T follicular helper cell (primary cell): ENCODE measurements around the gene PACSIN2.
"Not testable (repeated sequence)": the region's sequence is repeated elsewhere in the genome, so short reads cannot be mapped to it uniquely, and the experiment has no call there.

Experiments
- DNase-seq: peaks from one replicate; pipeline ENCODE4 v3.0.0-alpha.2; 2020; ENCODE audit warnings: low read depth

The PACSIN2 gene

DNA sequence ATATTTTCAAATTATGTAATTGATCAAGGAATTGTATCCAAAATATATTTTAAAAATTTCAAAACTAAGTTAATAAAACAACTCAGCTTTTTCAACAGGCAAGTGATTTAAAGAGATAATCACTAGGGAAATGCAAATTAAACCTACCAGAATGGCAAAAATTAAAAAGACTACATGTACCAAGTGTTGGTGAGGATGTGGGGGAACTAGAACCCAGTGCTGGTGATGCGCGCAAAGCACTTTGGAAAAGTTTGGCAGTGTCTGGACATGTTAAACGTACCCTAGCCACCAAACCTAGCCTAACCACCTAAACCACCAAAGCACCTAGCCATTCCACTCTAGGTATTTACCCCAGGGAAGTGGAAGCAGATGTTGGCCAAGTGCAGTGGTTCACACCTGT lies 22.9 kb downstream of the PACSIN2 start:
- no peak for DNase-seq

DNA sequence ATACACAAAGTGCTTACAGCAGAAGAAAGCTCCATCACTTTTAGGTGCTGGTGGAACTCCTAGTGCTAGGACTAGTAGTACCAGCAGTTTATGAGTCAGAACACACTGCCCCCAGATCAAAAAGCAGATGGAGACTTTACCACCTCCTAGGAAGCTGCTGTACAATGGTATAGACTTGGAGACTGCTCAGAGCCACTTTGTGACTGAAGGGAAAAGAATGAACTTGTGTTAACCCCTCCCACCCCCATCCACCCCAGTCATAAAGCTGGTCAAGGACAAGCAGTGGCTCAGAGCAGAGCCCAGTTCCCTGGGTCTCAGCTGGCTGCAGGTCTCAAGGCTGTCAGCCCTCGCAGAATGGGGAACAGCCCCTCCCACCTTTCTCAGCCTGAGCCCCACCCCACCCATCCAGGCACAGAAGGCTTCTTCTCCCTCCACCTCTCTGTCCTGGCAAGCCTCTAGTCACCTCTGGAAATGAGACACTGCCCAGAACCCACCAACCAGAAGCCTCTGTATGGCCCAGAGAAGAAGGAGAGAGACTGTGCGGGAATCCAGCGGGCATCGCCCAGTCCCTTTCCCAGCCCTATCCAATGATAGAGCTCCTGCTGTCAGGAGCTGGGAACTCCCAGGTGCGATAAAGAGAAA lies 23.8 kb downstream of the PACSIN2 start:
- DNase-seq = no peak

DNA sequence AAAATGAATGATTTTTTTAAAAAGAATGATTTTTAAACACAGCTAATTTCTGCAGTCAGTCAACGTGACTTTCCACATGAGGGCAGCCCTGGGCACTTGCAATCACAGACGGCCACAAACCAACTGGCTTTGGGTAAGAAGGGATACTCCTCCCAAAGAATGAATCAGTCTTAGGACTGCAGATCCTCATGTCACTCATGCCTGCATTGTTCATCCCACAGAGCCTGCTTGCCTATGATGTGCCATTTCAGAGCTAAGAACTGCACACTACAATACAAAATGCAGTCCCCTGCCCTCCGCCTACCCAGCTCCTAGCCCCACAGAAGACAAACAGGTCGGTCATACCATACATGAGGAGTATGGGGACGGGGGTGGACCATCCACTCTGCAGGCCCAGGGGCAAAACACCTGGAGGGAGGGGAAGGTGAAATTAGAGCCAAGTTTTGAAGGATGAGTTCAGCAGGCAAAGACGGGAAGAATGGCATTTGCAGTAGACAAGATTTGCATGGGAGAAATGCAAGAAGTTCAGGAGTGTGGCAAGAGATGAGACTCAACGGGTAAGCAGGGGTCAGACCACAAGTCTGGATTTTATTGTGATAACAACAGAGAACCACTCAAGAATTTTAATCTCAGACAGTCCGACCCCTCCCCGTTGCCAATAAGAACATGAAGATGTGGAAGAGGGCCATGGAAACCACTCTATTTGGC lies 24.7 kb downstream of the PACSIN2 start:
- DNase-seq = no peak

DNA sequence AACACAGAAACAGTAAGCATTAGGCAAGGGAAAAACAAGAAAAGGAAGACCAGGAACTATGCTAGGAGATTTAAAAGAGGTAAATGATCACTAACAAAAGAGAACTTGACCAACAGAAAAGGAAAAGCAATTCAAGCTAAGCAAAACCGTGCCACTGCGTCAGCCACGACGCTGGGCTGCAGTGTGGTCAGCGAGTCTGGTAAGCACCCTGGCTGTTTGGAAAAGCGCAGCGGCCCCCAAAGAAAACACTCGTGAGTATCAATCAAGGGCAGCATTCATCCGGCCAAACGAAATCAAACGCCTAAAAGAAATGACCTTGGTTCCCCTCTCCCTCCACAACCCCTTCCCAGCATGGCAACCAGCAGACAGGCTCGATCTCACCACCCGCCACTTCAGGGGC lies 28.8 kb downstream of the PACSIN2 start:
- DNase-seq = no peak

DNA sequence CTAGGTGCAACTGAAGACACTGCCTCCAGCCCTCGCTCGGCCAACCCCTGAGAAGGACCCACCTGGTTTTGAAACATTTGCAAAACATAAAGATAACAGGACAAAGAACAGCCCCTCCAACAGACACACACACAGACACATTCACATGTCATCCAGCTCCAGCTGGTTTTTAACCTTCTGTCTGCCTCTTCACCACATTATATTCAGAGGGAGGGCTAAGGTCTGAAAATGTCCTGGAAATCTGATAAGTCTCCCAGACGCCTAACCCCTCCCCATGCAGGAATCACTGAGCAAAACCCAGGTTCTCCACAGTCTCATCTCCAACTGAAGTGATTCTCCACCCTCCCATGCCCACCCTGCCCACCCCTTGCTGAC lies 29.4 kb downstream of the PACSIN2 start:
- DNase-seq = no peak

DNA sequence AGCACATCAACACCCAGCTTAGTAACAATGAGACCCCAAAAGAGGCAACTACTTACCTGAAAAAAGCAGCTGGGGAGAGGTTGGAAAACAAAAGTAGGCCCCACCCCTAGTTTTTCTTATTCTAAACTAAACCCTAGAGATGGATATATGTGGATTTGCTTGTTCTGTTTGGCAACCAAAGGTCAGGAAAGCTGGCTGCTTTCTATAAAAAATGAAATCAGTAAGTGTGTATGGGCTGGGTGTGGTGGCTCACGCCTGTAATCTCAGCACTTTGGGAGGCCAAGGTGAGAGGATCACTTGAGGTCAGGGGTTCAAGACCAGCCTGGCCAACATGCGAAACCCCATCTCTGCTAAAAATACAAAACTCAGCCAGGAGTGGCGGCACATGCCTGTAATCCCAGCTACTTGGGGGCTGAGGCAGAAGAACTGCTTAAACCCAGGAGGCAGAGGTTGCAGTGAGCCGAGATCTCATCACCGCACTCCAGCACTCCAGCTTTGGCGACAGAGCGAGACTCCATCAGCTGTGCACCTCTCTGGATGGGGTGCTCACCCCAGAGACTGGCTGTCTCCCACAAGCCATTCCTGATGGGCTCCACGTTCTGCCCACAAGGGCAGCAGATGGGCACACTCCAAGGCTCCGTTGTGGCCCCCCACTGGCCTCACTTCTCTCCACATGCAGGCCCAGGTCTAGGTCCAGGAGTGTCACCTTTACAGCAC lies 30.0 kb downstream of the PACSIN2 start:
- DNase-seq = no peak

DNA sequence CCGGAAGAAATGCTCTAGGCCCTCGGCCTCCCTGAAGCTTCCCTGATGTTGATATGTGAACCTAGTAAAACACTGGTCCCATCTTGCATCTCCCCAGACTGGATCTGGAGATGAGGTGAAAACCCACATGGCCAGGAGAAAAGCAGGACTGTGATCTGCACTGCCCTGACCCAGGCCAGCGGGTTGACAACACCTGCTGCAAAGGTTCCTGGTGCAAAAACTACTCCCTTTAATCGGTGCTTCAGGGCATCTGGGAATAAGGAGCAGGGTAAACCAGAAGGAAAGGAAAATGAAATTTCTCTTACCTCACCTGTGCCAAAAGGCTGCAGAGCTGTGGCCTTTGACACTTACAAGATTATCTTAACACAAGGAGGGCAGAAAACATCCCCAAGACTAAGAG lies 30.6 kb downstream of the PACSIN2 start:
- DNase-seq = no peak

DNA sequence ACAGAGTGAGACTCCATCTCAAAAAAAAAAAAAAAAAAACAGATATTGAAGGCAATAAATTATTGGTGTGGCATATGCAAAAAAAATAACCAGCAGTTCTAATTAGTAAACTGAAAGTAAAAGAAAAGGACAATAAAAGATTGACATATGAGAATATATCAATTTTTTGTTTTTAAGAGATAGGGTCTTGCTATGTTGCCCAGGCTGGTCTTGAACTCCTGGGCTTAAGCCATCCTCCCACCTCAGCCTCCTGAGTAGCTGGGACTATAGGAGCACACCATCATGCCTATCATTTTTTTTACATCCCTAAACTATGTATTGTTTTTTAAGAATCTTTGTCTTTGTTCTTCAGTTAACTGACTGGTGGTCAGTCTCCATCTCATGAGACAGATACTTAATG lies 31.5 kb downstream of the PACSIN2 start:
- DNase-seq = no peak

DNA sequence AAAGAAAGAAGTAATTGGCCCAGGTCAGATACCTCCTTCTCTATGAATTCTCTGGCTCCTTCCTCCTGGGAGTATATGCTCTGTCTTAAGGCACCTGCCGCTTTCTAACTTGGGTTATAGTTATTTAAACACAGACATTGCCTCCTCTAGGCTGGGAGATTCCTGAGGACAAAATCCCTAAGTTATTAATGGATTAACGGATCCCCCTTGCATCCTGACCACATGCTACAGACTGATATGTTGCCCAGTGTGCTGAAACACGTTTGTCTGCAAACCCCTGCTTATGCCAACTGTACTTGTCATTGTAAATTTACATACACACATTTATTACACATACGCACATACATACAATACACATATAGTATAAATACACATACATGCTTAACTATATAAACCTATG lies 35.3 kb downstream of the PACSIN2 start:
- no peak for DNase-seq

DNA sequence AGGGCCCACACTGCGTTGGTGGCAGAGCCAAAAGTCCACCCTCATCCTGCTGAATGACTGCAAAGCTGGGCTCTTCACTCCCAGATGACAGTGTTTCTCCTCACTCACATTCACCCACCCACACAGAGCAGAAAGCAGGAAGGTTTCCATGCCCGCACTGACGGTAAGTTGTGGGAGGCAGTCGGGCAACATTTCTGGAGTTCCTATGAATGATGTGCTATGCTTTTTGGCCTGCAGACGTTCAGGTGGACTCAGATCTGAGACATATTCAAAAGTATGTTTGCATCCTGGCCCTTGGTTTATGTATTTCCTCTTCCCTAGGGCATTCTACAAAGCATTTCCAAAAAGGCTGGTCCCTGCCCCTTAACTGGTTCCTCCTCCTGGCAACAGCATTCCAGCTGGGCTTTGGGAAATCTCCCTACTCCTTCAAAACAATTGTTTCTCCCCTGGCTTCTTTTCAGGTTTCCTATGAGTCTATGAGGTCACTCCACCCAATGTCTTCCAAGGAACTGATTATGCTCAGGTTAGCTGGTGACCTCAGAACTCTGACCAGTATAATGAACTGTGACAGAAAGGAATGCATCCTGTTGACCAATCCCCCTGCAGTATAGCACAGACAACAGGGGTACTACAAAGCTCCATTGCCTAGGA lies 36.4 kb downstream of the PACSIN2 start:
- DNase-seq = no peak

DNA sequence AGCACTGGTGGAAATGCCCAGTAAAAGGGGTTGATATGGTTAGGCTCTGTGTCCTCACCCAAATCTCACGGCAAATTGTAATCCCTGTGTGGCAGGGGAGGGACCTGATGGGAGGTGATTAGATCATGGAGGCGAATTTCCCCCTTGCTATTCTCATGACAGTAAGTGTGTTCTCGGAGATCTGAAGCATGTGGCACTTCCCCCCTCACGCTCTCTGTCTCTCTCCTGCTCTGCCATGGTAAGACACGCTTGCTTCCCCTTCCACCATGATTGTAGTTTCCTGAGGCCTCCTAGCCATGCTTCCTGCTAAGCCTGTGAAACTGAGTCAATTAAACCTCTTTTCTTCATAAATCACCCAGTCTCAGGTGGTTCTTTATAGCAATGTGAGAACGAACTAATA lies 37.4 kb downstream of the PACSIN2 start:
- no peak for DNase-seq

DNA sequence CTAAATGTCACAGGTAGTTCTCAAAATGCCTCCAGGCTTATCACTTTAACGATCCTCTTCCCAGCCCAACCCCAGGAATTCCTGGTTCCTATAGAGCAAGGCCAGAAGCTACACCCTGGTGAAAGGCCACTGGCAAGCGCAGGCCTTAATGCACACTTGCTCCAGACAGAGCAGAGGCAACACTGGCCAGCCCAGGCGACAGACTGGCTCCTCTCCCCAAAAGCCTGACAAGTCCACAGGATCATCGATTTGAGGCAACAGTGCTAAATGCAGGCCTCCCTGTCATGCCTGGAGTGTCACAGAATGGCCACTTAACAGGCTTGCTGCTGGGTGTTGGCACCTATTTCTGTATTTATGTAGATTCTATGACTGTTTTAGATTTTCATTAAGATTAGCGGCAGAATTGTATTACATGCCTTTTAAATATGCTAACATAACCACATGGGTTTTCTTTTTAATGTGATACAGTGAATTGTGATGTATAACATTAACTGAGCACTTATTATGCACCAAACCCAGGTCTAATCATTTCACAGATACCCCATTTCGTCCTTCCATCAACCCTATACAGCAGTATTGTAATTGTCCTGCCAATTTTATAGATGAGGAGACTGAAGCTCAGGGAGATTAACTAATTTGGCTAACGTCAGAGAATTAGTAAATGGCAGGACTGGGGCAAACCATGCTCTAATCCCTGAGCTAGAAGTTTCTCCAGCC lies 38.6 kb downstream of the PACSIN2 start:
- DNase-seq = no peak

DNA sequence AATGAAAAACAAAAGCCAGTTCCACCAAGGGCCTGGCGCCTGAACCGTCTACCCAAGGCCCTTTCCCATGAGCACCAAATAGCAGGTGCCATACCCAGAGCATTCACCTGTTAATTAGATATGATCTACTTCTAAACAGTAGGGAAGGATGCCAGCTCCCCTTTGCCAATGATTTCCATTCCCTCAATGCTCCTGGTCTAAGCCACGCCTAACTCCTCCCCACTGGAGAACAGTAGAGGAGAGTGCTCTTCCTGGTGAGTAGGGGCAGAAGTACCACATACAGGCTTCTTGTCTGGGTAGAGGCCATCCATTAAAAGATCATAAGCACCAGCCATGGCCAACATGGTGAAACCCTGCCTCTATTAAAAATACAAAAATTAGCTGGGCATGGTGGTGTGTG lies 40.7 kb downstream of the PACSIN2 start:
- no peak for DNase-seq

DNA sequence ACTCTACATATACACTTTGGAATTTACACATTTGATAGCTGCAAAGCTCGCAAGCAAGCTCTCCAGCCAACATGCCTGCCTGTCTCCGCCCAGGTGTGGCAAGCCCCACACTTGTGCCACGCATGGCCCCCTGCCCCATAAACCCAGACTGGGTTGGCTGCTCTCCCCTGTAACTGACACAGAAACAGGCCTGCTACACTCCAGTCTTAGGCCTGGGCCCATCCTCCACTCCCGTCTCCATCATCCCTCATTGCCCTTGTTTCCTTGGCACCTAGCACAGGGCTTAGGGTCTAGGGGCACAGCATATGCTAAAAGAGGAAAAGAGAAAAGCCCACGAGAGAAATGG lies 41.4 kb downstream of the PACSIN2 start:
- no peak for DNase-seq

DNA sequence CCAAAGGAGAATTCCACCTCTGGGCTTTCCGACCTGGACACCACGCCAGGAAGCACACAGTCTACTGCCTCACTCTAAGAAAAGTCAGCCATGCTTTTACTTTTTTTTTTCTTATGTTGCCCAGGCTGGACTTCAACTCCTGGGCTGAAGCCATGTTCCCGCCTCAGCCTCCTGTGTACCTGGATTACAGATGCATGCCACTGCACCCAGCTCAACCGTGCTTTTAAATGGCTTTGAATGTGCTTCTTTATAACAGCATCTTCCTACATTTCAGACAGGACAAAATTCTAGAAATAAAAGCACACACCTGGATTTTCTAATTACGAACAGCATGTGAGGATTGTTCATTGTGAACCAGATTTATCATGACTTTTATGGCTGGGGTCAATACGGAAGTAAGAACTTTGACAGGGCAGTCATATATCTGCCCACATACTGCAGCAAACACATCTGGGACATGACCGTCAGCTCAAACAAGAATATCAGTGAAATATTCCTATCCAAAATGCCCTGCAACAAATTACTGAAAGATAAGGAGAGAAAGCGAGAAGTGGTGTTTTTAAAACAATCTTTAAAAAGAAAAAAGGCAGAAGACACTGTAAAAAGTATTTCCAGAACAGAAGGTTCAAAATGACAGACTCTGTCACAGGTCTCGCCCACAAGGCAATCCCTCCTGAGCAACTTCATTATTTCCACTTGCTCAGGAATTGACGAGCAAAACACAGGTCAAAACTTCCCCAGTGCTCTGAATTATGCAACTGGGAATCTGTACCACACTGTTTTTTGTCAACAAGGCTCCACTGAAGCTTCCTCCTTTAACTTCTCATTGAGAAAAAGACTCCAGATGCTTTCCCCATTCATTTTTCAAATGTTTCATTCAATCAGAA lies 42.1 kb downstream of the PACSIN2 start:
- no peak for DNase-seq

DNA sequence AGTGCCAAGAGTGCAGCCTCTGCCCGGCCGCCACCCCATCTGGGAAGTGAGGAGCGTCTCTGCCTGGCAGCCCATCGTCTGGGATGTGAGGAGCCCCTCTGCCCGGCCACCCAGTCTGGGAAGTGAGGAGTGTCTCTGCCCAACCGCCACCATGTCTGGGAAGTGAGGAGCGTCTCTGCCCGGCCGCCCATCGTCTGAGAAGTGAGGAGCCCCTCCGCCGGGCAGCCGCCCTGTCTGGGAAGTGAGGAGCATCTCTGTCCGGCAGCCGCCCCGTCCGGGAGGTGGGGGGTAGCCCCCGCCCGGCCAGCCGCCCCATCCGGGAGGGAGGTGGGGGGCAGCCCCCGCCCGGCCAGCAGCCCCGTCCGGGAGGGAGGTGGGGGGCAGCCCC lies 43.5 kb downstream of the PACSIN2 start:
- DNase-seq = not testable (repeated sequence)

DNA sequence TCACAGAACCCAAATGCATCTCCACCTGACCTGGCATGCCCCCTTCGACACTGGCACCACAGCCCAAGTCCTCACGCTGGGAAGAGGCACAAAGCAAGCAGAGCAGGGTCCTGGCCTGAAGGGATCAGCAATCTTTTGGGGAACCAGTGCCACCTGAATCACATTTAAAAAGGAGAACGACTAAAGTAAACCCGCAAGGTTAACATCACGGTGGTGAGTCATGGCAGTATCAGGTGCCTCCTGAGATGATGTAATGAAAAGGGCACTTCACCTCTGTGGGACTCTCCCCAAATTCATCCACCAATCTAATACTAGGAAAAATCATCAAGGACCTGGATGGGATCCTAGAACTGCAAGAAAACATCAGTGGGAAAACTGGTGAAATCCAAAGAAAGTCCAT lies 44.9 kb downstream of the PACSIN2 start:
- DNase-seq = no peak

DNA sequence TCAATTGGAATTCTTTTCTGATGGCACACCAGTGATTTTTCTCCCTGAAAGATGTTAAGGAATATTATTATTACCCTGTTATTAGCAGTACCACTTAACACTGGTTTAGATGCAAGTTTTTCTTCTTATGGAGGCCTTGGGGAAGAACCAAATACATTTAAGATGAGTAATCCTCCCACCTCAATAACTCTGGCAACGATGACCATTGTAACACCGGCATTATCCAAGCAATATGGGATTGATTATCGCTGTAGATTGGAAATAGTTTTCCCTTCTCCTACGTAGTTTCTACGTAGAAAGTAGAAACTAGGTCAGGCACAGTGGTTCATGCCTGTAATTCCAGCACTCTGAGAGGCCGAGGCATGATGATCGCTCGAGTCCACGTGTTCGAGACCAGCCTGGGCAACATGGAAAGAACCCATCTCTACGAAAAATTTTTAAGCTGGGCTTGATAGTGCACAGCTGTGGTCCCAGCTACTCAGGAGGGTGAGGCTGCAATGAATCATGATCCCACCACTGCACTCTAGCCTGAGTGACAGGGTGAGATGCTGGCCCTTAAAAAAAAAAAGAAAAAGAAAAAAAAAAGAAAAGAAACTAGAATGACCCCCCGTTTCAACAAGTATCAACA lies 45.5 kb downstream of the PACSIN2 start:
- DNase-seq = no peak

DNA sequence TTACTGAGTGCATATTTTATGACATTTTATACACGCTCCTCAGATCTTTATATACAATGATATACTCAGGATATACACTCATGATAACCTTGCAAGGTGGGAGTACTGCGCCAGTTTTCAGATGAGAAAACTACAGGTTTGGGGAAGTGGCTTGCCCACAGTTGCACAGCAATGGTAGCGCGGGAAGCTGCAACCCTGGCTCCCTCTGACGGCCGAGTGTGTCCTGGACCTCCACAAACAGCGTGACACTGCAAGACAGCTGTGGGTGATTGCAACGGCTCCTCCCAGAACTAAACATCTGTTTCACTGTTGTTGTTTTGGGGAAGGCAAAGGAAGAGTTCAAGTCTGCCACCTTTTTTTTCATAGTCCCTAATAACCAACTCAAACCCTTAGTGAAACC lies 47.0 kb downstream of the PACSIN2 start:
- no peak for DNase-seq

DNA sequence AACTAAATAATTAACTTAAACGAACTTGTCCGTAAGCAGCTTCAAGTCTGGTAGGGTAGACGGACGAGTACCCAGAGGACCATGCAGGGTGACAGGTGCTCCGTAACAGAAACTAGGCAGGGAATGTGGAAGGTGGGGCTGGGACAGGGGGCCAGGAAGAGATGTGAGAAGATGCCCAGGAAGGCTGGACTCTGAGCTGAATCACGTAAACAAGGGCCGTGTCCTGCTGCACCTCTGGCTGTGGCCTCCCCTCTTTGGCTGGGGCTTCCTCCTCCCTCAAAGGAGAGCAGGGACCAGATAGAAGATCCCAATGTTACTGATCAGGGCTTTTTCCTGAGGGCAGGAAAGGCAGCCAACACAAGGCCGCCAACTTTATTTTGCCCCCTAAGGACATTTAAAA lies 47.9 kb downstream of the PACSIN2 start:
- DNase-seq = no peak

DNA sequence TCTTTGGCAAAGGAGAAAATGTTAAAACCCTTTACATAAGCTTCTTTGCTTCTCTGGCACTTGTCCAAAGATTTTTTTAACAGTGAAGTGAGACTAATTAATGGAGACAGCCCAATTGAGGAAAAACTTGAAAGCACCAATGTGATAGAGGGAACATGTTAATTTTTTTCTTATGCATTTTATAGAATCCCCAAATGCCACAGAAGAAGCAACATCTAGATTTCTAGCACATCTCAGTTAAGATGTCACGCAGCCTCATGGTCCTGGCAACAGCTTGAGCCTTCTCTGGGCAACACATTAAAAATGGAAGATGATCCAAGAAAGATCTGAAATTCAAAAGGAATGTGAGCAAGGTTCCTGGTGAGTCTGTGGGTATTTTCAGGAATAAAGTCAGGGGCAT lies 48.5 kb downstream of the PACSIN2 start:
- no peak for DNase-seq
